Fibroblast of mammary gland (primary cell): ENCODE data around the gene CFAP70.
A peak's percentile ranks its signal among the peaks of the same experiment; 100 is the strongest.

ENCODE experiments used
- DNase-seq: peaks from one replicate; pipeline ENCODE4 v3.0.0-alpha.2; 2010; ENCODE audit warnings: low read depth
- H3K4me3 ChIP-seq: 2 replicates; pipeline ENCODE4 v1.5.1; 2011; ENCODE audit warnings: low read depth, mild to moderate bottlenecking, low read length, moderate library complexity; ENCODE audit not compliant: control insufficient read depth
- CTCF ChIP-seq: conservative IDR thresholded peaks from 2 replicates; pipeline ENCODE4 v1.5.1; 2011; ENCODE audit warnings: low read depth, low read length, inconsistent platforms; ENCODE audit not compliant: control insufficient read depth, insufficient read depth

The CFAP70 gene

DNA sequence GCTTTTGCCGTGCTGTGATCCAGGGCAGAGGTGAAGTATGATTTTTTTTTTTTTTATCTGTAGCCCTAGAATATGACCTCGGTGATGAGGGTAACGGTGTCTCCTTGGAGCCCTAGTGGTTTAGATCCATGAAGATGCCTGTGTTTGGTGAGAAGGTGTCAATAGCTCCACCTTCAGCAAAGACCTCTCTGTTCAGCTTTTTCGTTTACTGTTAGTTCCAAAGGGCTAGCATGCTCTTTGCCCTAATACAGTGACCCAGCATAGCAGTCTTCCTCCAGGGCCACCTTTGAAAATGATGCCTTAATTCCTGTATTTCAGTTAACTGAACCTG, 105.5 kb downstream of the CFAP70 start:
- TF ChIP-seq CTCF = no peak
- no peak for DNase-seq
- H3K4me3 ChIP-seq = peak overlapping the region; percentile 89

GRCh38 chr10:73252445-73253224, 106.0 kb downstream of the CFAP70 start, which contains the start of gene MRPS16:
Gene MRPS16, minus strand, starts transcription at chr10:73252644. Its CDS starts 162 bp downstream, at chr10:73252482.
- peak within 1 kb of the TSS; percentile 89 for H3K4me3 ChIP-seq
- DNase-seq = peak; percentile 97
- no peak for TF ChIP-seq CTCF

DNA sequence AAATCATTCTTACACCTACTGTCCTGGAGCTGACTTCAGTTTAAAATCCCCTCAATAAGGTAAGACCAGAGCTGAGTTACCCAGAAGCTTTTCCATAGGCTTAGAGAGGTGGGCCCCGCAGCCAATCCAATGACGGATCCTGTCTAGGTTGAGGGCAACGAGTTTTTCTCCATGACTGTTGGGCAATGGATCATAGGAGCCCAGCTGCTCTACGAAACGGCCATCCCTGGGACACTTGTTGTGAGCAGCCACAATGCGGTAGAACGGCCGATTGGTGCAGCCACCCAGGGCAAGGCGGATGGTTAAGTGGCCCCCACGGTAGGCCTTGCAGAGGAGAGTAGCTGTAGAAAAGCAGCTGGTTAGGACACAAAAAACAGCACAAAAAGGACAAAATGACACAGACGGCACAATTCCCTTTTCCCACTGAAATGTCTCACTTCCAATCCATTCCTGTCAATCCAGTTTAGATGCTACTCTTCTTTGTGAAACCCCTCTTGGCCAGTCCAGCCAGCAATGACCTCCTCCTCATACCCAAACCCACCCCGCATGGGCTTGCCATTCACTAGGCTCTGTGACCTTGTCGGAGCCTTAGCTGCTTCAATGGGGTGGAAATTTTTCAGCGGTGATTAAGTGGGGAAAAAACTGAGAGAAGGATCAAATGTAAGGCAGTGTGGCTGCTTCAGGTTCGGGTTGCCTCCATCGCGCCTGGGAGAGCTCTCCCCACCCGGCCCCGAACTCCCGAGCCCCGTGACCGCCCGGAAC, 106.8 kb downstream of the CFAP70 start:
- no peak for TF ChIP-seq CTCF
- DNase-seq = peak; percentile 30

GRCh38 chr10:73248259-73248724, 110.4 kb downstream of the CFAP70 start:
- no peak overlapping the region for H3K4me3 ChIP-seq
- DNase-seq = peak; percentile 41
- no peak for TF ChIP-seq CTCF

More for the DNA sequence above, 106.8 kb downstream of the CFAP70 start:
- H3K4me3 ChIP-seq = peak overlapping the region; percentile 89

DNA sequence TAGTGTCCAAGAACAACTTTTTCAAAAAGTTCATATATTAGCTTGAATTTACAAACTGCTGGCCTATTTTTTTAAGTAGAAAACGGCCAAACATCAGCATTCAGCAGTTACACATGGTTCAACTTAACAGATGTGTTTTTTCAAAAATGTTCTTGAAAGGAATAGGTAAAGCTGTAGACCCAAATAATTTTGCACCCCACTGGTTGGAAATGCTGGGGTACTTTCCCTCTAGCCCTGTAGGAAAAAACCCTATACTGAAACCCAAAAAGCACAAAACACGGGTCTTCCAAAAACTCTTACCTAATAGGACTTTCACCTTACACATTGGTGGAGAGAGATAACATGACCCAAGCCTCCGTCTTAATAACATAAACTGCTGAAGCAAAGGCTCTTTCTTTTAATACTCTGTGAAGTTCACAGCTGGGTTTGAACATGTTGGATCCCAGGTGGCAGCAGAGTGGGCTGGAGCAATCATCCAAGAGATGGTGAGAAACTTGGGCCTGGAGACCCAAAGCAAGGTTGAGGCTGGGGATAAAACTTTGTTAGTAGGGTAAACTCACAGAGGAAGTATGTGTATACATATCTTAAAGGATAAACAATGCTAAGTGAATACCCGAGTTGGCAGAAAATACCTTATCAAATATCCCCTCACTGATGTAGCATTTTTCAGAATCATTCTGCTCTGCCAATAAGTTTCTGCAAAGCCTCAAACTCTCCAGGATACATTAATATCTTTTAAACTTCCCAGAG, 111.0 kb downstream of the CFAP70 start:
- DNase-seq = peak; percentile 8
- peak overlapping the region; percentile 88 for H3K4me3 ChIP-seq
- TF ChIP-seq CTCF = no peak
